K562 (cell line): ENCODE results near the gene SLC24A3. TPM values are rescaled to one million over a fixed set of nuclear protein-coding genes. Genes with fewer than 3 reads are reported as not detected.

Experiments used
- ATAC-seq: fragments of 200-7000 bp; cut with Tn5 transposase; 3 replicates; pipeline ENCODE4 v1.9.1; 2020; ENCODE audit warnings: moderate library complexity
- BruUV-seq: library from RNA; stranded (reverse); fragments of 400-500 nt; replicated peaks from 2 replicates; lab custom pipeline; 2021; lab: Mats Ljungman, UMichigan
- CTCF ChIA-PET: fragments of 300-600 bp; formaldehyde crosslinking; extraction: SDS; loops from one replicate; lab custom pipeline; 2021; ENCODE audit warnings: low intra/inter-chr PET ratio; lab: Yijun Ruan, JAX
- POLR2A ChIA-PET: fragments of 300-600, 350-650 bp; sonication (Branson Sonifier 250); formaldehyde crosslinking; extraction: SDS; loops from one replicate; lab custom pipeline; 2021; ENCODE audit warnings: antibody characterized with exemption, inconsistent platforms; lab: Yijun Ruan, JAX
- DNase-seq, 4 experiments: peaks; one replicate each; pipeline versions ENCODE4 v3.0.0 to v3.0.0-alpha.2; 2011 to 2018; ENCODE audit warnings: low spot score in 3 of 4, mixed read lengths in 3 of 4; ENCODE audit errors: extremely low read depth in 1 of 4
- FAIRE-seq: peaks from 2 replicates; lab custom pipeline; 2011; peaks lifted over from hg19 to GRCh38; lab: Jason Lieb, UNC
- H2AFZ ChIP-seq: 2 replicates; pipeline ENCODE4 v1.6.0; 2011; ENCODE audit warnings: low read depth, low read length, control low read depth, inconsistent platforms
- H3K27ac ChIP-seq: fragments of 200-600 bp; 3 replicates; pipeline ENCODE4 v1.8.0; 2011; ENCODE audit warnings: low read depth, mild to moderate bottlenecking, control low read depth, inconsistent platforms, low read length, moderate library complexity, mixed read lengths; ENCODE audit errors: extremely low read depth
- H3K27me3 ChIP-seq, 2 experiments: fragments of 300-600 bp in 1 of 2; 2 replicates in 1 of 2; 3 replicates in 1 of 2; pipeline versions ENCODE4 v1.6.0 to v1.8.0; 2011; ENCODE audit warnings: inconsistent platforms in 2 of 2, low read length in 2 of 2, mild to moderate bottlenecking in 1 of 2, mixed read lengths in 1 of 2, moderate library complexity in 1 of 2; ENCODE audit not compliant: control insufficient read depth in 2 of 2, insufficient read depth in 2 of 2
- H3K36me3 ChIP-seq: fragments of 300-600 bp; 3 replicates; pipeline ENCODE4 v1.8.0; 2011; ENCODE audit warnings: mild to moderate bottlenecking, low read length, inconsistent platforms; ENCODE audit not compliant: control insufficient read depth, insufficient read depth
- H3K4me1 ChIP-seq, 2 experiments: fragments of 200-600 bp in 1 of 2; replicated peaks in 1 of 2; 2 replicates in 1 of 2; 3 replicates in 1 of 2; pipeline versions ENCODE4 v1.5.1 to v1.8.0; 2011; ENCODE audit warnings: inconsistent platforms in 2 of 2, low read length in 2 of 2, mild to moderate bottlenecking in 1 of 2, mixed read lengths in 1 of 2, moderate library complexity in 1 of 2; ENCODE audit not compliant: control insufficient read depth in 2 of 2, insufficient read depth in 2 of 2
- H3K4me2 ChIP-seq: 2 replicates; pipeline ENCODE4 v1.6.1; 2011; ENCODE audit warnings: low read length, control low read depth, inconsistent platforms, mixed read lengths; ENCODE audit not compliant: insufficient read depth
- H3K4me3 ChIP-seq: fragments of 200-600 bp; sonication (generic), shearing (Covaris generic); 2 replicates; pipeline ENCODE4 v1.5.1; 2016; ENCODE audit warnings: control low read depth, inconsistent platforms
- H3K79me2 ChIP-seq: fragments of 200-600 bp; 3 replicates; pipeline ENCODE4 v1.8.0; 2011; ENCODE audit warnings: low read length, inconsistent platforms; ENCODE audit not compliant: control insufficient read depth, insufficient read depth
- H3K9ac ChIP-seq, 2 experiments: 2 replicates each; pipeline versions ENCODE4 v1.6.0 to v1.6.1; 2011; ENCODE audit warnings: low read depth in 2 of 2, low read length in 2 of 2, control low read depth in 1 of 2, inconsistent platforms in 1 of 2, mild to moderate bottlenecking in 1 of 2, mixed read lengths in 1 of 2; ENCODE audit not compliant: insufficient read depth in 1 of 2
- H3K9me1 ChIP-seq: one replicate; pipeline ENCODE4 v1.6.0; 2011; ENCODE audit warnings: inconsistent platforms, mild to moderate bottlenecking, low read length, moderate library complexity; ENCODE audit not compliant: control insufficient read depth, insufficient read depth
- H3K9me3 ChIP-seq: replicated peaks from 2 replicates; pipeline ENCODE4 v1.5.1; 2011; ENCODE audit warnings: low read depth, low read length, inconsistent platforms; ENCODE audit not compliant: control insufficient read depth, insufficient read depth
- H4K20me1 ChIP-seq: replicated peaks from 2 replicates; pipeline ENCODE4 v1.6.1; 2011; ENCODE audit warnings: low read length, inconsistent platforms, mixed read lengths; ENCODE audit not compliant: control insufficient read depth, insufficient read depth
- BMI1 ChIP-seq: fragments of 150-350 bp; IDR thresholded peaks from 2 replicates; pipeline ENCODE4 v1.6.1; 2014; ENCODE audit warnings: low read length
- CEBPZ ChIP-seq: fragments of 150-350 bp; IDR thresholded peaks from 2 replicates; pipeline ENCODE4 v1.6.1; 2014; ENCODE audit warnings: low read depth, mild to moderate bottlenecking, low read length, borderline replicate concordance
- DNMT1 ChIP-seq: fragments of 450-650 bp; IDR thresholded peaks from 2 replicates; pipeline ENCODE4 v1.6.1; 2016; ENCODE audit warnings: antibody characterized with exemption, mild to moderate bottlenecking
- FOXP1 ChIP-seq: sonication (generic); formaldehyde crosslinking; IDR thresholded peaks from 2 replicates; pipeline ENCODE4 v1.8.0; 2022; ENCODE audit warnings: mild to moderate bottlenecking, missing genetic modification reagents
- GTF3C2 ChIP-seq: IDR thresholded peaks from 3 replicates; pipeline ENCODE4 v1.6.1; 2011; ENCODE audit warnings: borderline replicate concordance, mild to moderate bottlenecking, moderate library complexity; ENCODE audit not compliant: insufficient read length; ENCODE audit errors: extremely low read depth
- MXI1 ChIP-seq: IDR thresholded peaks from 2 replicates; pipeline ENCODE4 v1.6.1; 2011; ENCODE audit warnings: low read depth, mild to moderate bottlenecking, improper control_type of control experiment, low read length
- SIX5 ChIP-seq, 2 experiments: IDR thresholded peaks; 2 replicates each; pipeline ENCODE4 v1.6.1; 2011; ENCODE audit warnings: low read length in 2 of 2, borderline replicate concordance in 1 of 2, low read depth in 1 of 2, mild to moderate bottlenecking in 1 of 2, moderate library complexity in 1 of 2; ENCODE audit not compliant: insufficient read depth in 1 of 2
- TGIF2 ChIP-seq: sonication (generic); formaldehyde crosslinking; IDR thresholded peaks from 2 replicates; pipeline ENCODE4 v1.8.1; 2022; ENCODE audit warnings: mild to moderate bottlenecking, missing genetic modification reagents, moderate library complexity
- ZNF174 ChIP-seq: fragments of 250-450 bp; sonication (Bioruptor Pico); IDR thresholded peaks from 2 replicates; pipeline ENCODE4 v1.4.0; 2020; ENCODE audit warnings: mild to moderate bottlenecking
- ZNF280A ChIP-seq: fragments of 450-650 bp; IDR thresholded peaks from 2 replicates; pipeline ENCODE4 v1.6.1; 2018; ENCODE audit warnings: mild to moderate bottlenecking, low read depth; ENCODE audit not compliant: partially characterized antibody
- ZNF398 ChIP-seq: fragments of 250-450 bp; sonication (Bioruptor Pico); IDR thresholded peaks from 2 replicates; pipeline ENCODE4 v1.8.0; 2021; ENCODE audit warnings: moderate library complexity, mild to moderate bottlenecking, inconsistent platforms
- WGBS: fragments of 100-300 bp; shearing (Covaris generic); methylation state at CpG from one replicate; pipeline ENCODE4 v1.1.6; 2016; ENCODE audit warnings: low coverage, mixed read lengths; ENCODE audit not compliant: insufficient coverage; ENCODE audit errors: missing lambda C conversion rate; 5-methylcytosine and 5-hydroxymethylcytosine counted together
- in situ Hi-C: fragments of 300-500 bp; cut with MboI; formaldehyde crosslinking; loops from 4 replicates; pipeline ENCODE4 v1.15.0; 2018; ENCODE audit warnings: inconsistent platforms, mixed read lengths
- intact Hi-C: fragments of 100-400 bp; cut with micrococcal nuclease; formaldehyde crosslinking; loops from 2 replicates; pipeline ENCODE4 v1.14.2; 2022
- polyA plus RNA-seq, 8 experiments: library from polyadenylated mRNA; depleted of rRNA in 4 of 8; stranded (reverse) in 5 of 8; unstranded in 3 of 8; fragments of >200 nt; fragmentation: Nextera tagmentation in 2 of 8; fragmentation: Illumina TruSeq in 1 of 8; extraction: Ambion mirVana in 2 of 8; extraction: Trizol in 1 of 8; gene quantifications; 2 replicates each; pipeline versions ENCODE4 v1.2.1 to v1.2.3, GENCODE V29; 2011 to 2014; ENCODE audit warnings: inconsistent platforms in 1 of 8, missing spikeins in 1 of 8
- total RNA-seq, 7 experiments: library from RNA; depleted of rRNA in 6 of 7; stranded (reverse); fragments of >200 nt in 6 of 7; fragmentation: Illumina TruSeq in 2 of 7; extraction: Trizol in 2 of 7; gene quantifications; 2 replicates each; pipeline versions ENCODE4 v1.2.1 to v1.2.3, GENCODE V29; 2011 to 2021; ENCODE audit warnings: low replicate concordance in 1 of 7

The SLC24A3 gene
- total and polyA plus RNA-seq, 9 of the 15 experiments (the other 6 are each of a cell fraction or from before 2014, with no cell fraction given) = not detected

- ChIA-PET POLR2A (no interaction called here), CTCF (no interaction called here)
- H3K27ac ChIP-seq = no peak overlapping the region
- H3K9me1 ChIP-seq = no peaks in the 10 kb centered on the region
- H3K4me2 ChIP-seq = no peak overlapping the region
- 0% methylated on average over 4 of the region's 4 CpGs for WGBS
- DNase-seq = no peak
- no peak overlapping the region for H3K4me3 ChIP-seq
- no peak overlapping the region for H3K9ac ChIP-seq
- no peaks in the 10 kb centered on the region for H3K36me3 ChIP-seq
- H3K79me2 ChIP-seq = no peaks in the 10 kb centered on the region
- no TSS peak for BruUV-seq
- intact Hi-C loops (no loop called here), in situ Hi-C loops (no loop called here)
- no peaks in the 10 kb centered on the region for H3K27me3 ChIP-seq
- no peaks in the 10 kb centered on the region for H4K20me1 ChIP-seq
- ATAC-seq = no peak
- no peak overlapping the region for H2AFZ ChIP-seq
- no peaks in the 10 kb centered on the region for H3K4me1 ChIP-seq
- FAIRE-seq = no peak
- H3K9me3 ChIP-seq = no peaks in the 10 kb centered on the region
- TF ChIP-seq FOXP1 (CRISPR knock-in tag) (no peak), GTF3C2 (no peak), ZNF174 (no peak), ZNF280A (no peak), MXI1 (no peak), DNMT1 (no peak), SIX5 (IDR thresholded peaks at IDR 0.05; ENCODE audit: borderline replicate concordance in 1 of 2, insufficient read depth in 1 of 2, low read depth in 1 of 2, low read length in 2 of 2) (no peak), ZNF398 (CRISPR knock-in tag) (no peak), CEBPZ (no peak), TGIF2 (CRISPR knock-in tag) (no peak), BMI1 (no peak)
These were observed 151.0 kb downstream of the SLC24A3 start for GRCh38 chr20:19363476-19363875.
